Endothelial cell of umbilical vein (primary cell): ENCODE data around the gene RRH. TPM values are rescaled to one million over a fixed set of nuclear protein-coding genes. Genes with fewer than 3 reads are reported as not detected.
A peak's percentile ranks its signal among the peaks of the same experiment; 100 is the strongest.

ENCODE experiments used
- BruUV-seq: library from RNA; stranded (reverse); fragments of 400-500 nt; replicated peaks from 2 replicates; lab custom pipeline; 2021; lab: Mats Ljungman, UMichigan
- CTCF ChIA-PET: fragments of 300-600, 350-600 bp; sonication (Branson Sonifier 250); formaldehyde crosslinking; loops from one replicate; lab custom pipeline; 2021; ENCODE audit warnings: antibody characterized with exemption, inconsistent platforms; lab: Charles Lee
- POLR2A ChIA-PET: fragments of 300-600, 350-600 bp; sonication (Branson Sonifier 250); formaldehyde crosslinking; loops from one replicate; lab custom pipeline; 2021; ENCODE audit warnings: antibody characterized with exemption, inconsistent platforms; lab: Charles Lee
- DNase-seq: peaks from one replicate; pipeline ENCODE4 v3.0.0-alpha.2; 2011; ENCODE audit warnings: low read depth, low spot score
- FAIRE-seq: peaks from 2 replicates; lab custom pipeline; 2011; peaks lifted over from hg19 to GRCh38; lab: Jason Lieb, UNC
- H2AFZ ChIP-seq: 2 replicates; pipeline ENCODE4 v1.6.0; 2012; ENCODE audit warnings: low read depth, low read length, control low read depth, inconsistent platforms
- H3K27ac ChIP-seq: 2 replicates; pipeline ENCODE4 v1.5.1; 2011; ENCODE audit warnings: low read depth, mild to moderate bottlenecking, control low read depth, low read length, moderate library complexity; ENCODE audit not compliant: insufficient read depth
- H3K27me3 ChIP-seq, 2 experiments: 2 replicates each; pipeline versions ENCODE4 v1.6.0 to v1.6.1; 2011; ENCODE audit warnings: low read length in 2 of 2, mixed read lengths in 1 of 2; ENCODE audit not compliant: control insufficient read depth in 2 of 2, insufficient read depth in 2 of 2
- H3K36me3 ChIP-seq, 2 experiments: 2 replicates in 1 of 2; 3 replicates in 1 of 2; pipeline ENCODE4 v1.5.1; 2011; ENCODE audit warnings: low read length in 2 of 2, mild to moderate bottlenecking in 1 of 2, moderate library complexity in 1 of 2; ENCODE audit not compliant: control insufficient read depth in 2 of 2, insufficient read depth in 2 of 2; ENCODE audit errors: extremely low read depth in 1 of 2
- H3K4me1 ChIP-seq: 3 replicates; pipeline ENCODE4 v1.5.1; 2011; ENCODE audit warnings: mild to moderate bottlenecking, low read length; ENCODE audit not compliant: control insufficient read depth, insufficient read depth; ENCODE audit errors: extremely low read depth
- H3K4me2 ChIP-seq: 2 replicates; pipeline ENCODE4 v1.6.1; 2011; ENCODE audit warnings: low read length, control low read depth, mixed read lengths; ENCODE audit not compliant: insufficient read depth
- H3K4me3 ChIP-seq, 3 experiments: fragments of 200-600 bp in 1 of 3; sonication (generic), shearing (Covaris generic) in 1 of 3; replicated peaks in 1 of 3; 2 replicates each; pipeline ENCODE4 v1.5.1; 2011 to 2016; ENCODE audit warnings: control low read depth in 3 of 3, low read length in 3 of 3, mild to moderate bottlenecking in 2 of 3, inconsistent platforms in 1 of 3, low read depth in 1 of 3, moderate library complexity in 1 of 3; ENCODE audit not compliant: insufficient read depth in 1 of 3
- H3K79me2 ChIP-seq: 2 replicates; pipeline ENCODE4 v1.6.0; 2012; ENCODE audit warnings: low read length, inconsistent platforms; ENCODE audit not compliant: control insufficient read depth, insufficient read depth
- H3K9ac ChIP-seq: replicated peaks from 2 replicates; pipeline ENCODE3; 2011; ENCODE audit warnings: low read length, control low read depth; ENCODE audit not compliant: insufficient read depth; ENCODE audit errors: extremely low read depth
- H3K9me1 ChIP-seq: replicated peaks from 3 replicates; pipeline ENCODE4 v1.6.0; 2011; ENCODE audit warnings: mild to moderate bottlenecking, low read length; ENCODE audit not compliant: control insufficient read depth, insufficient read depth; ENCODE audit errors: extremely low read depth
- H3K9me3 ChIP-seq: replicated peaks from 2 replicates; pipeline ENCODE4 v1.5.1; 2012; ENCODE audit warnings: low read length, inconsistent platforms; ENCODE audit not compliant: control insufficient read depth, insufficient read depth
- H4K20me1 ChIP-seq: replicated peaks from 2 replicates; pipeline ENCODE3; 2011; ENCODE audit warnings: mild to moderate bottlenecking, low read length; ENCODE audit not compliant: control insufficient read depth, insufficient read depth; ENCODE audit errors: extremely low read depth
- EZH2 ChIP-seq: IDR thresholded peaks from 2 replicates; pipeline ENCODE4 v1.6.1; 2012; ENCODE audit warnings: borderline replicate concordance, low read depth, mild to moderate bottlenecking, moderate library complexity, low read length, inconsistent platforms; ENCODE audit not compliant: severe bottlenecking
- POLR2A ChIP-seq: IDR thresholded peaks from 2 replicates; pipeline ENCODE4 v1.6.1; 2012; ENCODE audit warnings: low read depth, mild to moderate bottlenecking, control low read depth, low read length
- POLR2AphosphoS5 ChIP-seq: IDR thresholded peaks from 2 replicates; pipeline ENCODE4 v1.6.1; 2012; ENCODE audit warnings: low read depth, mild to moderate bottlenecking, control low read depth, low read length, moderate library complexity; ENCODE audit not compliant: insufficient read depth
- dilution Hi-C: fragments of 300-500 bp; cut with MboI; formaldehyde crosslinking; loops from one replicate; pipeline ENCODE4 v1.15.0; 2019; ENCODE audit warnings: low sequenced_read_pairs; ENCODE audit not compliant: extremely low pct_ligation_motif_present
- intact Hi-C: fragments of 100-400 bp; cut with micrococcal nuclease; formaldehyde crosslinking; loops from one replicate; pipeline ENCODE4 v1.10.0; 2022
- polyA plus RNA-seq, 4 experiments: library from polyadenylated mRNA; depleted of rRNA in 3 of 4; stranded (reverse) in 3 of 4; unstranded in 1 of 4; fragments of >200 nt; gene quantifications; 2 replicates each; pipeline versions ENCODE4 v1.2.1 to v1.2.3, GENCODE V29; 2011 to 2012; ENCODE audit warnings: missing spikeins in 1 of 4
- total RNA-seq: library from RNA; stranded (reverse); gene quantifications from 2 replicates; pipeline ENCODE4 v1.2.3, GENCODE V29; 2021
- TF ChIP-seq, protein P1 (sequence below), 2 donors: IDR thresholded peaks; 1 replicate in 1 of 2; 2 replicates in 1 of 2; pipeline ENCODE4 v1.5.1; 2011; ENCODE audit warnings: low read length in 2 of 2, mild to moderate bottlenecking in 2 of 2, moderate library complexity in 2 of 2, control low read depth in 1 of 2, inconsistent platforms in 1 of 2, low read depth in 1 of 2; ENCODE audit not compliant: insufficient read depth in 1 of 2; ENCODE audit errors: extremely low read depth in 1 of 2
- TF ChIP-seq, protein P2 (sequence below): IDR thresholded peaks from 2 replicates; pipeline ENCODE4 v1.6.1; 2011; ENCODE audit not compliant: insufficient read depth, insufficient read length

The RRH gene
- total and polyA plus RNA-seq, 2 donors (not counting 3 experiments of a cell fraction or from before 2014, with no cell fraction given): 0.11 to 0.31 TPM

DNA sequence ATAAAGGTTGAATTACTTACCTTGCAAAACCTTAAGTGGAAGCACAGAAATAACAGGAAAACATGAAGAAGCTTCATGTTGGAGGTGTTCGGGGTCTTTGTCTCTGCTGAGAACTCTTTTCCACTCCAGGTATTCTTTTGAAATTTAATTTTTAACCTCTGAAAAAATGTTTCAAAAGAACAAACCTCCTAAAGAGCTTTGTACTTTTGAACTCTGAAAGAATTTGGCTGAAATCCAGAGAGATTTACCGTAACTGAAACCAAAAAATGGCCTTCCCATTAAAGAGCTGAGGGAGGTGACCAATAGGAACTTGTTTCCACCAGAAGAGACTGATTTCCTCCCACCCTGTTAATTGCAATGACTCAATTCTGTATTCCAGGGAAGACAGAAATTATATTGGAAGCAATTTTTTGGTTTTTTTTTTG, 25.9 kb upstream of the RRH start, which contains the start of gene CFI:
Gene CFI (minus strand): TSS at position 105 of the 425 bp plus-strand sequence. CDS start 28 bp downstream, at position 77.
- H3K9me1 ChIP-seq: no peaks in the 10 kb centered on the region
- FAIRE-seq: peak; percentile 68
- no peaks in the 10 kb centered on the region for H3K36me3 ChIP-seq
- H3K9ac ChIP-seq: peak within 1 kb of the TSS; percentile 43
- peak within 1 kb of the TSS; percentile 86 for H3K4me2 ChIP-seq
- TF ChIP-seq POLR2AphosphoS5 (no peak), EZH2 (no peak), POLR2A (no peak)
- TF ChIP-seq, protein P1, sequence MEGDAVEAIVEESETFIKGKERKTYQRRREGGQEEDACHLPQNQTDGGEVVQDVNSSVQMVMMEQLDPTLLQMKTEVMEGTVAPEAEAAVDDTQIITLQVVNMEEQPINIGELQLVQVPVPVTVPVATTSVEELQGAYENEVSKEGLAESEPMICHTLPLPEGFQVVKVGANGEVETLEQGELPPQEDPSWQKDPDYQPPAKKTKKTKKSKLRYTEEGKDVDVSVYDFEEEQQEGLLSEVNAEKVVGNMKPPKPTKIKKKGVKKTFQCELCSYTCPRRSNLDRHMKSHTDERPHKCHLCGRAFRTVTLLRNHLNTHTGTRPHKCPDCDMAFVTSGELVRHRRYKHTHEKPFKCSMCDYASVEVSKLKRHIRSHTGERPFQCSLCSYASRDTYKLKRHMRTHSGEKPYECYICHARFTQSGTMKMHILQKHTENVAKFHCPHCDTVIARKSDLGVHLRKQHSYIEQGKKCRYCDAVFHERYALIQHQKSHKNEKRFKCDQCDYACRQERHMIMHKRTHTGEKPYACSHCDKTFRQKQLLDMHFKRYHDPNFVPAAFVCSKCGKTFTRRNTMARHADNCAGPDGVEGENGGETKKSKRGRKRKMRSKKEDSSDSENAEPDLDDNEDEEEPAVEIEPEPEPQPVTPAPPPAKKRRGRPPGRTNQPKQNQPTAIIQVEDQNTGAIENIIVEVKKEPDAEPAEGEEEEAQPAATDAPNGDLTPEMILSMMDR (IDR thresholded peaks at IDR 0.05; ENCODE audit: extremely low read depth in 1 of 2, insufficient read depth in 1 of 2, low read depth in 1 of 2, low read length in 2 of 2): no peak
- TF ChIP-seq, protein P2, sequence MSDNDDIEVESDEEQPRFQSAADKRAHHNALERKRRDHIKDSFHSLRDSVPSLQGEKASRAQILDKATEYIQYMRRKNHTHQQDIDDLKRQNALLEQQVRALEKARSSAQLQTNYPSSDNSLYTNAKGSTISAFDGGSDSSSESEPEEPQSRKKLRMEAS: no peak
- peak within 1 kb of the TSS; percentile 48 for H2AFZ ChIP-seq
- peak within 1 kb of the TSS; percentile 60 for H3K27ac ChIP-seq
- no peaks in the 10 kb centered on the region for H3K79me2 ChIP-seq
- CTCF ChIA-PET: interaction anchor here (0.8 to 1.9 kb wide), 11 partner anchors 13 to 382 kb away, joined by 3 to 14 read pairs (median 5); partner anchors contain the start of genes CASP6, GAR1 and SEC24B
- DNase-seq: peak; percentile 76
- H4K20me1 ChIP-seq: no peaks in the 10 kb centered on the region
- H3K9me3 ChIP-seq: no peaks in the 10 kb centered on the region
- H3K27me3 ChIP-seq: no peaks in the 10 kb centered on the region
- dilution Hi-C loops (no loop called here), intact Hi-C loops (loop anchor here (2.0 to 5.0 kb wide), 2 partner anchors 71 to 240 kb away; partner anchors contain the start of genes MCUB and PLA2G12A)
- H3K4me3 ChIP-seq: peak within 1 kb of the TSS; percentile 28 to 71 (median 37)
- POLR2A ChIA-PET: no interaction called here
- H3K4me1 ChIP-seq: peaks cover 12% of the 10 kb centered on the region
- no TSS peak for BruUV-seq
